SK-N-SH treated with all-trans-retinoic acid at 6 μM for 48 hours (cell line): Measurements from ENCODE around the gene MED15.

Experiments
- ATAC-seq: fragments of 200-7000 bp; cut with Tn5 transposase; 3 replicates; pipeline ENCODE4 v1.9.1; 2020; ENCODE audit warnings: mild to moderate bottlenecking, moderate library complexity
- ARNTL ChIP-seq: fragments of 450-650 bp; formaldehyde crosslinking; IDR thresholded peaks from 2 replicates; pipeline ENCODE4 v1.5.0; 2020; ENCODE audit warnings: low read depth, mild to moderate bottlenecking, moderate library complexity, borderline replicate concordance
- CSDC2 ChIP-seq: fragments of 250-450 bp; sonication (Bioruptor Pico); IDR thresholded peaks from 2 replicates; pipeline ENCODE4 v1.5.0; 2020; ENCODE audit warnings: mild to moderate bottlenecking, moderate library complexity
- GLIS3 ChIP-seq: fragments of 250-450 bp; sonication (Bioruptor Pico); IDR thresholded peaks from 2 replicates; pipeline ENCODE4 v1.5.0; 2020; ENCODE audit warnings: mild to moderate bottlenecking, moderate library complexity
- ISL1 ChIP-seq: fragments of 250-450 bp; sonication (Bioruptor Pico); IDR thresholded peaks from 2 replicates; pipeline ENCODE4 v2.1.2; 2022; ENCODE audit warnings: mild to moderate bottlenecking, moderate library complexity
- OSR1 ChIP-seq: fragments of 250-450 bp; sonication (Bioruptor Pico); IDR thresholded peaks from 2 replicates; pipeline ENCODE4 v1.8.0; 2022; ENCODE audit warnings: moderate library complexity, mild to moderate bottlenecking, inconsistent platforms
- RARB ChIP-seq: fragments of 250-450 bp; sonication (Bioruptor Pico); IDR thresholded peaks from 2 replicates; pipeline ENCODE4 v1.8.0; 2021; ENCODE audit warnings: mild to moderate bottlenecking, moderate library complexity
- SNAI2 ChIP-seq: fragments of 250-450 bp; sonication (Bioruptor Pico); IDR thresholded peaks from 2 replicates; pipeline ENCODE4 v1.5.0; 2020; ENCODE audit warnings: mild to moderate bottlenecking, moderate library complexity
- TCF4 ChIP-seq: fragments of 250-450 bp; sonication (Bioruptor Pico); IDR thresholded peaks from 2 replicates; pipeline ENCODE4 v1.8.0; 2021; ENCODE audit warnings: mild to moderate bottlenecking, moderate library complexity, borderline replicate concordance
- TOX ChIP-seq: fragments of 250-450 bp; sonication (Bioruptor Pico); IDR thresholded peaks from 2 replicates; pipeline ENCODE4 v1.8.0; 2021; ENCODE audit warnings: mild to moderate bottlenecking, moderate library complexity, borderline replicate concordance
- ZC3H10 ChIP-seq: fragments of 250-450 bp; sonication (Bioruptor Pico); IDR thresholded peaks from 2 replicates; pipeline ENCODE4 v1.5.1; 2021; ENCODE audit warnings: mild to moderate bottlenecking, moderate library complexity
- ZFP3 ChIP-seq: fragments of 250-450 bp; sonication (Bioruptor Pico); IDR thresholded peaks from 2 replicates; pipeline ENCODE4 v1.5.0; 2020; ENCODE audit warnings: mild to moderate bottlenecking, moderate library complexity
- ZFP30 ChIP-seq: fragments of 450-650 bp; formaldehyde crosslinking; IDR thresholded peaks from 2 replicates; pipeline ENCODE4 v1.5.0; 2022; ENCODE audit warnings: mild to moderate bottlenecking, moderate library complexity
- ZNF565 ChIP-seq: fragments of 450-650 bp; formaldehyde crosslinking; conservative IDR thresholded peaks from 2 replicates; pipeline ENCODE4 v1.5.0; 2020; ENCODE audit warnings: low read depth, mild to moderate bottlenecking, moderate library complexity
- ZNF70 ChIP-seq: fragments of 450-650 bp; formaldehyde crosslinking; IDR thresholded peaks from 2 replicates; pipeline ENCODE4 v1.5.0; 2020; ENCODE audit warnings: mild to moderate bottlenecking, moderate library complexity
- ZNF8 ChIP-seq: fragments of 450-650 bp; formaldehyde crosslinking; IDR thresholded peaks from 2 replicates; pipeline ENCODE4 v1.5.0; 2020; ENCODE audit warnings: mild to moderate bottlenecking, moderate library complexity
- TF ChIP-seq, protein P1 (sequence below): fragments of 250-450 bp; sonication (Bioruptor Pico); IDR thresholded peaks from 2 replicates; pipeline ENCODE4 v1.5.1; 2021; ENCODE audit warnings: mild to moderate bottlenecking, moderate library complexity
- TF ChIP-seq, protein P2 (sequence below): fragments of 250-450 bp; sonication (Bioruptor Pico); IDR thresholded peaks from 2 replicates; pipeline ENCODE4 v1.5.0; 2020; ENCODE audit warnings: mild to moderate bottlenecking, moderate library complexity
- TF ChIP-seq, protein P3 (sequence below): fragments of 250-450 bp; sonication (Bioruptor Pico); IDR thresholded peaks from 2 replicates; pipeline ENCODE4 v1.5.1; 2020; ENCODE audit warnings: low read depth, mild to moderate bottlenecking, moderate library complexity
- TF ChIP-seq, protein P4 (sequence below): fragments of 250-450 bp; sonication (Bioruptor Pico); IDR thresholded peaks from 2 replicates; pipeline ENCODE4 v1.8.0; 2021; ENCODE audit warnings: low read depth, mild to moderate bottlenecking, moderate library complexity, borderline replicate concordance
- TF ChIP-seq, protein P5 (sequence below): fragments of 250-450 bp; sonication (Bioruptor Pico); IDR thresholded peaks from 2 replicates; pipeline ENCODE4 v1.8.0; 2020; ENCODE audit warnings: mild to moderate bottlenecking, moderate library complexity, borderline replicate concordance

The MED15 gene

DNA sequence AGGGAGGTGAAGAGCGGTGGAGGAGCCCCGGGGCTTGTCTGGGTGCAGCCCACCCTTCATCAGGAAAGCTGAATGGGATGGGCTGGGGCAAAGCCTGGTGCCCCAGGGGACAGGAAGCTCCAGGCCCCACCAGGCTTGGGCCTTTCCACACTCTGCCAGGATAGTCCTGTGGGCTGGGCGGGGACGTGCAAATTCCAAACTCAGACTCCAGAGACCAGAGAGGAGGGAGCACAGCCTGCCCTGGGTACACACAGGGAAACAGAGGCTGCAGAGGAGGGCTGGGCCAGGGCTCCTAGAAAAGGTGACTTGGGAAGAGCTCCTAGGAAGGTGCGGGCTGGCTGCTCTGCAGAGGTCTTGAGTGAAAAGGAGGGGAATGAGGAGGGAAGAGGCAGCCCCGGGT, 124.7 kb downstream of the MED15 start:
- TF ChIP-seq TCF4, result no peak
- no peak for TF ChIP-seq CSDC2
- TF ChIP-seq ZNF565 (CRISPR knock-in tag), result no peak
- TF ChIP-seq RARB, result no peak
- ATAC-seq, result no peak

DNA sequence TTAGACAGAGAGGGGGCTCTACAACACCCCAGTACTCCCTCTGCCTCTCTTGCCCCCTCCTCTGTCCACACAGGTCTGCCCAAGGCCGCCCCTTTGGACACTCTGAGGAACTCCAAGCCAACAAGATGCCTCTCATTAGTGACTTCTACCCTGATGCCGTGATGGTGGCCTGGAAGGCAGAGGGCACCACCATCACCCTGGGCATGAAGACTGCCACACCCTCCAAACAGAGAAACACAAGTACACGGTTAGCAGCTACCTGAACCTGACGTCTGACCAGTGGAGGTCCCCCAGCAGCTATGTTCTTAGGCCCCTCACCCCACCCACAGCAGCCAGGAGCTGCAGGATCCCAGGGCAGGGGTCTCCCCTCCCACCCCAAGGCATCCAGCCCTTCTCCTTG, 125.1 kb downstream of the MED15 start:
- TF ChIP-seq ZFP3 (CRISPR knock-in tag) (no peak), ISL1 (CRISPR knock-in tag) (no peak), ZNF8 (no peak), ZNF565 (CRISPR knock-in tag) (no peak), OSR1 (CRISPR knock-in tag) (no peak), ARNTL (CRISPR knock-in tag) (no peak), ZFP30 (CRISPR knock-in tag) (no peak), CSDC2 (no peak), SNAI2 (CRISPR knock-in tag) (no peak), RARB (no peak), GLIS3 (CRISPR knock-in tag) (no peak), ZC3H10 (no peak), ZNF70 (no peak), TCF4 (no peak)
- TF ChIP-seq, protein P1, sequence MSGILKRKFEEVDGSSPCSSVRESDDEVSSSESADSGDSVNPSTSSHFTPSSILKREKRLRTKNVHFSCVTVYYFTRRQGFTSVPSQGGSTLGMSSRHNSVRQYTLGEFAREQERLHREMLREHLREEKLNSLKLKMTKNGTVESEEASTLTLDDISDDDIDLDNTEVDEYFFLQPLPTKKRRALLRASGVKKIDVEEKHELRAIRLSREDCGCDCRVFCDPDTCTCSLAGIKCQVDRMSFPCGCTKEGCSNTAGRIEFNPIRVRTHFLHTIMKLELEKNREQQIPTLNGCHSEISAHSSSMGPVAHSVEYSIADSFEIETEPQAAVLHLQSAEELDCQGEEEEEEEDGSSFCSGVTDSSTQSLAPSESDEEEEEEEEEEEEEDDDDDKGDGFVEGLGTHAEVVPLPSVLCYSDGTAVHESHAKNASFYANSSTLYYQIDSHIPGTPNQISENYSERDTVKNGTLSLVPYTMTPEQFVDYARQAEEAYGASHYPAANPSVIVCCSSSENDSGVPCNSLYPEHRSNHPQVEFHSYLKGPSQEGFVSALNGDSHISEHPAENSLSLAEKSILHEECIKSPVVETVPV (CRISPR knock-in tag), result no peak
- TF ChIP-seq, protein P2, sequence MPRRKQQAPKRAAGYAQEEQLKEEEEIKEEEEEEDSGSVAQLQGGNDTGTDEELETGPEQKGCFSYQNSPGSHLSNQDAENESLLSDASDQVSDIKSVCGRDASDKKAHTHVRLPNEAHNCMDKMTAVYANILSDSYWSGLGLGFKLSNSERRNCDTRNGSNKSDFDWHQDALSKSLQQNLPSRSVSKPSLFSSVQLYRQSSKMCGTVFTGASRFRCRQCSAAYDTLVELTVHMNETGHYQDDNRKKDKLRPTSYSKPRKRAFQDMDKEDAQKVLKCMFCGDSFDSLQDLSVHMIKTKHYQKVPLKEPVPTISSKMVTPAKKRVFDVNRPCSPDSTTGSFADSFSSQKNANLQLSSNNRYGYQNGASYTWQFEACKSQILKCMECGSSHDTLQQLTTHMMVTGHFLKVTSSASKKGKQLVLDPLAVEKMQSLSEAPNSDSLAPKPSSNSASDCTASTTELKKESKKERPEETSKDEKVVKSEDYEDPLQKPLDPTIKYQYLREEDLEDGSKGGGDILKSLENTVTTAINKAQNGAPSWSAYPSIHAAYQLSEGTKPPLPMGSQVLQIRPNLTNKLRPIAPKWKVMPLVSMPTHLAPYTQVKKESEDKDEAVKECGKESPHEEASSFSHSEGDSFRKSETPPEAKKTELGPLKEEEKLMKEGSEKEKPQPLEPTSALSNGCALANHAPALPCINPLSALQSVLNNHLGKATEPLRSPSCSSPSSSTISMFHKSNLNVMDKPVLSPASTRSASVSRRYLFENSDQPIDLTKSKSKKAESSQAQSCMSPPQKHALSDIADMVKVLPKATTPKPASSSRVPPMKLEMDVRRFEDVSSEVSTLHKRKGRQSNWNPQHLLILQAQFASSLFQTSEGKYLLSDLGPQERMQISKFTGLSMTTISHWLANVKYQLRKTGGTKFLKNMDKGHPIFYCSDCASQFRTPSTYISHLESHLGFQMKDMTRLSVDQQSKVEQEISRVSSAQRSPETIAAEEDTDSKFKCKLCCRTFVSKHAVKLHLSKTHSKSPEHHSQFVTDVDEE (CRISPR knock-in tag), result no peak
- TF ChIP-seq, protein P3, sequence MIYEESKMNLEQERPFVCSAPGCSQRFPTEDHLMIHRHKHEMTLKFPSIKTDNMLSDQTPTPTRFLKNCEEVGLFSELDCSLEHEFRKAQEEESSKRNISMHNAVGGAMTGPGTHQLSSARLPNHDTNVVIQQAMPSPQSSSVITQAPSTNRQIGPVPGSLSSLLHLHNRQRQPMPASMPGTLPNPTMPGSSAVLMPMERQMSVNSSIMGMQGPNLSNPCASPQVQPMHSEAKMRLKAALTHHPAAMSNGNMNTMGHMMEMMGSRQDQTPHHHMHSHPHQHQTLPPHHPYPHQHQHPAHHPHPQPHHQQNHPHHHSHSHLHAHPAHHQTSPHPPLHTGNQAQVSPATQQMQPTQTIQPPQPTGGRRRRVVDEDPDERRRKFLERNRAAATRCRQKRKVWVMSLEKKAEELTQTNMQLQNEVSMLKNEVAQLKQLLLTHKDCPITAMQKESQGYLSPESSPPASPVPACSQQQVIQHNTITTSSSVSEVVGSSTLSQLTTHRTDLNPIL (CRISPR knock-in tag), result no peak
- TF ChIP-seq, protein P4, sequence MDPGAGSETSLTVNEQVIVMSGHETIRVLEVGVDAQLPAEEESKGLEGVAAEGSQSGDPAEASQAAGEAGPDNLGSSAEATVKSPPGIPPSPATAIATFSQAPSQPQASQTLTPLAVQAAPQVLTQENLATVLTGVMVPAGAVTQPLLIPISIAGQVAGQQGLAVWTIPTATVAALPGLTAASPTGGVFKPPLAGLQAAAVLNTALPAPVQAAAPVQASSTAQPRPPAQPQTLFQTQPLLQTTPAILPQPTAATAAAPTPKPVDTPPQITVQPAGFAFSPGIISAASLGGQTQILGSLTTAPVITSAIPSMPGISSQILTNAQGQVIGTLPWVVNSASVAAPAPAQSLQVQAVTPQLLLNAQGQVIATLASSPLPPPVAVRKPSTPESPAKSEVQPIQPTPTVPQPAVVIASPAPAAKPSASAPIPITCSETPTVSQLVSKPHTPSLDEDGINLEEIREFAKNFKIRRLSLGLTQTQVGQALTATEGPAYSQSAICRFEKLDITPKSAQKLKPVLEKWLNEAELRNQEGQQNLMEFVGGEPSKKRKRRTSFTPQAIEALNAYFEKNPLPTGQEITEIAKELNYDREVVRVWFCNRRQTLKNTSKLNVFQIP, result no peak
- no peak for ATAC-seq

DNA sequence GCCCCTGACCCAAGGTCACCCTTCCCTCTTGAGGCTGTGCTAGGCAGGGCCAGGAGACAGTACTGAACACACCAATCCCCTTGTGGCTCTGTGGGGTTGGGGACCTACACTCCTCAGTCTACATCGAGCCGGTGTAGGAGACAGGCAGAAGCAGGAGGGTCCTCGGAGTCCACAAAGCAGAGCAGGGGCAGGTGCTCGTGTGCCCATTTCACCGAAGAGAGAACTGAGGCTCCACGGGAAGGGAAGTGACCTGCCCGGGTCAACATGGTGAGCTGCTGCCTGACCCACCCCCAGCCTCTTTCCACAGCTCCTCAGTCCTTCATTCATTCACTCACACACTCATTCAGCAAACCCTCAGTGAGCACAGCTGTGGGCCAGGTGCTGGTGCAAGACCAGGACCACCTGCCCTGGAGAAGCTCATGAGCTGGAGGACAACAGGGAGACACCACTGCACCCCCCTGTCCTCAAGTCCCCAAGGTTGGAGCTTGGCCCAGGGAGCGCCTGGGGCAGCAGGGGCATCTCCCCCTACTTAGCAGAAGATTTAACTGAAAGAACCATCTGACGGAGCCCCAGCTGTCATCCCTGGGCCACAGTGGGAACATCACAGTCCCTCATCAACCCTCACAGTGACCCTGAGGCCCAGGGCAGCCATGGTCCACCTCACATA, 127.3 kb downstream of the MED15 start:
- no peak for ATAC-seq
- TF ChIP-seq, protein P5, sequence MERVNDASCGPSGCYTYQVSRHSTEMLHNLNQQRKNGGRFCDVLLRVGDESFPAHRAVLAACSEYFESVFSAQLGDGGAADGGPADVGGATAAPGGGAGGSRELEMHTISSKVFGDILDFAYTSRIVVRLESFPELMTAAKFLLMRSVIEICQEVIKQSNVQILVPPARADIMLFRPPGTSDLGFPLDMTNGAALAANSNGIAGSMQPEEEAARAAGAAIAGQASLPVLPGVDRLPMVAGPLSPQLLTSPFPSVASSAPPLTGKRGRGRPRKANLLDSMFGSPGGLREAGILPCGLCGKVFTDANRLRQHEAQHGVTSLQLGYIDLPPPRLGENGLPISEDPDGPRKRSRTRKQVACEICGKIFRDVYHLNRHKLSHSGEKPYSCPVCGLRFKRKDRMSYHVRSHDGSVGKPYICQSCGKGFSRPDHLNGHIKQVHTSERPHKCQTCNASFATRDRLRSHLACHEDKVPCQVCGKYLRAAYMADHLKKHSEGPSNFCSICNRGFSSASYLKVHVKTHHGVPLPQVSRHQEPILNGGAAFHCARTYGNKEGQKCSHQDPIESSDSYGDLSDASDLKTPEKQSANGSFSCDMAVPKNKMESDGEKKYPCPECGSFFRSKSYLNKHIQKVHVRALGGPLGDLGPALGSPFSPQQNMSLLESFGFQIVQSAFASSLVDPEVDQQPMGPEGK (CRISPR knock-in tag), result no peak

DNA sequence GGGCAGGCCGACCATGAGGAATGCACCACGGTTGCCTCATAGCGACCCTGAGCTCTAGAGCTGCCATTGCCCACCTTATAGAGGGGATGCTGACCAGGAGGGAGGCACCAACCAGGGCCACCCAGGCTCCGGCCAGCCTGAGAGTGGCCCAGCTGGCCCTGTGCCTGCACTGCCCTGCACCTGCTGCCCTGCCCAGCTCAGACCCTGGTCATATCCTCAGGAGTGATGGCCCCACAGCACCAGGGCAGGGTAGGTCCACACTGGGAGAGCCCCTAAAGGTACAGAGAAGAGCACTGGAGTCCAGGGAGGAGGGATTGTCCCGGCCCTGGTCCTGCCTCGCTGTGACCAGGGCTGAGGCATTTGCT, 127.8 kb downstream of the MED15 start:
- TF ChIP-seq ISL1 (CRISPR knock-in tag), result no peak
- no peak for TF ChIP-seq RARB
- TF ChIP-seq TOX (CRISPR knock-in tag), result no peak
- TF ChIP-seq ZFP3 (CRISPR knock-in tag), result no peak
- no peak for TF ChIP-seq OSR1 (CRISPR knock-in tag)
- no peak for TF ChIP-seq SNAI2 (CRISPR knock-in tag)
- TF ChIP-seq, protein P3 (CRISPR knock-in tag), result no peak
- TF ChIP-seq ZNF8, result no peak
- TF ChIP-seq, protein P5 (CRISPR knock-in tag), result no peak
- no peak for TF ChIP-seq ZNF565 (CRISPR knock-in tag)
- no peak for TF ChIP-seq TCF4
- ATAC-seq, result no peak
